ENCODE data around the gene IRF2BP2.
A peak's percentile ranks its signal among the peaks of the same experiment; 100 is the strongest.

The IRF2BP2 gene

GRCh38 chr1:234617986-234618736 is 8.2 kb upstream of the IRF2BP2 start:
- in situ Hi-C loops (cut with MboI; ENCODE audit: low pct_unique_long_range_greater_than_20kb, low sequenced_read_pairs), result loop anchor here (10.0 to 25.0 kb wide), 3 partner anchors 107 to 344 kb away; no protein-coding TSS in a partner anchor
- DNase-seq, result no peak

GRCh38 chr1:234617131-234617985 is 7.4 kb upstream of the IRF2BP2 start:
- in situ Hi-C loops (cut with MboI; ENCODE audit: low pct_unique_long_range_greater_than_20kb, low sequenced_read_pairs), result loop anchor here (10.0 to 25.0 kb wide), 3 partner anchors 107 to 345 kb away; no protein-coding TSS in a partner anchor
- peak; percentile 29 for DNase-seq

DNA sequence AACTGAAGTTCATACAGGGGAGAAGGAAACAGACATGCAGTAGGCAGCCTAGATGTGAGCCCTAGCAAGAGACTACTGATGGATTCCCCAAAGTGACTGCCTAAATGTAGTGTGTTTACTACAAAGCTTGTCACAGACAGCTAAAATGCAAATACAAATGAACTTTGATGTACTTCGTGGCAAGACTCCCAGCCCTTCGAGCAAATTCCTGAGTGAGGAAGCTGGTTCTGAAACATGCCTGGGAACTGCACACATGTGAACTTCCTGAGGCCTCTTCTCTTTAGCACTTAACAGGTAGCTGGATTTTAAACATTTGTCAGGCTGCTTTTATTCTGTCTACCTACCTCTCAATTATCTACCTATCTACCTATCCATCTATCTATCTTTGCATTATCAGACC is 6.7 kb upstream of the IRF2BP2 start:
- in situ Hi-C loops (cut with MboI; ENCODE audit: low pct_unique_long_range_greater_than_20kb, low sequenced_read_pairs), result loop anchor here (10.0 to 25.0 kb wide), 3 partner anchors 108 to 346 kb away; no protein-coding TSS in a partner anchor
- no peak for DNase-seq

DNA sequence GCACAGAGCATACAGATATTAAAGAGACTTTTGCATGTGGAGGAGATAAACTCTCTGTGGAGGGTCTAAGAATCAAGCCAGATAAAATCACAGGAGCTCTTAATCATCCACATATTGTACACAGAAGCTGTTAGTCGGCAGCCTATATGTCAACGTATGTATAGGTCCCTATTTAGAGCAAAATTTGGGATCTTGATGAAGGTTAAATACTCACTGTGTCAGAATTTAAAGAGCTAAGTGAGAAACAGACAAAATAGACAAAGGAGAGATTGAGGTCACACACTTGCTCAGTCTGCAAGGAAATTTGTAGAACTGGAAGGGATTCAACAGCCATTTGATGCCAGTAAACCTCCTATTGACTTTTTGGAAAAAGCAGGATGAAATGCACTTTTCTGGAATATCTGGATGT is 4.1 kb upstream of the IRF2BP2 start:
- in situ Hi-C loops (cut with MboI; ENCODE audit: low pct_unique_long_range_greater_than_20kb, low sequenced_read_pairs), result loop anchor here (10.0 to 25.0 kb wide), 3 partner anchors 111 to 348 kb away; no protein-coding TSS in a partner anchor
- no peak for DNase-seq

DNA sequence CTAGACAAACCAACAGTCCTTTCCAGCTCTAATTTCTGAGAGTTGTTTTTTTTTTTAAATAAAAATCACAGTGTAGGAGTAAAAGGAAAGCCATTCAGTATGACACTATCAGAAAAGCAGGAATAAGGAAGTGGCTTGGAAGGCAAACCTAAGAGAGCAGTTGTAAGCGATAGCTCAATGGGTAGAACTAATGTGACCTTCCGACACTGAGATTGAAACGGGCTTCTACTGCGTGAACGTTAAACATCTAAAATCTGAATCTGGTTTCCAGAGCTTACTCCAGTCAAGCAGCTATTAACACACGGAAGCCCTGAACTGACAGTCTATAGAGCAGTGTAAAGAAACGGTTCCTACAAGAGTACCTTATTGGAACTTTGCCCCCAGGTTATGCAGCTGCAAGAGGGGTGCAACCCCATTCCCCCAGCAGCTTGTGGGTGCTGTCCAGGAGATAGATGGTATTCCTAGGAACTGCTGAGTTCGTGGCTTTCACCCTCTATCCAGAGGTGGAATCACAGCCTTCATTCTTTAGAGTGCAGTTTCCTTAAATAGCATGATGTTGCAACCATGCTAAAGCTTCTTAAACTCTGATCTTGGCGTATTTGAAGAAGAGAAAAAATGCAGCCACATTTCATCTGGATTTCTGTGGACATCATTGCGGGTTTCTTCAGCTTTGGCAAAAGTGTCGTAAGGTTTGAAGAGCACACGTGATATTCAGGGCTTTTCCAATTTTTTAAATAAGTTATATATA is 3.3 kb upstream of the IRF2BP2 start:
- in situ Hi-C loops (cut with MboI; ENCODE audit: low pct_unique_long_range_greater_than_20kb, low sequenced_read_pairs), result loop anchor here (10.0 to 25.0 kb wide), 3 partner anchors 111 to 349 kb away; no protein-coding TSS in a partner anchor

DNA sequence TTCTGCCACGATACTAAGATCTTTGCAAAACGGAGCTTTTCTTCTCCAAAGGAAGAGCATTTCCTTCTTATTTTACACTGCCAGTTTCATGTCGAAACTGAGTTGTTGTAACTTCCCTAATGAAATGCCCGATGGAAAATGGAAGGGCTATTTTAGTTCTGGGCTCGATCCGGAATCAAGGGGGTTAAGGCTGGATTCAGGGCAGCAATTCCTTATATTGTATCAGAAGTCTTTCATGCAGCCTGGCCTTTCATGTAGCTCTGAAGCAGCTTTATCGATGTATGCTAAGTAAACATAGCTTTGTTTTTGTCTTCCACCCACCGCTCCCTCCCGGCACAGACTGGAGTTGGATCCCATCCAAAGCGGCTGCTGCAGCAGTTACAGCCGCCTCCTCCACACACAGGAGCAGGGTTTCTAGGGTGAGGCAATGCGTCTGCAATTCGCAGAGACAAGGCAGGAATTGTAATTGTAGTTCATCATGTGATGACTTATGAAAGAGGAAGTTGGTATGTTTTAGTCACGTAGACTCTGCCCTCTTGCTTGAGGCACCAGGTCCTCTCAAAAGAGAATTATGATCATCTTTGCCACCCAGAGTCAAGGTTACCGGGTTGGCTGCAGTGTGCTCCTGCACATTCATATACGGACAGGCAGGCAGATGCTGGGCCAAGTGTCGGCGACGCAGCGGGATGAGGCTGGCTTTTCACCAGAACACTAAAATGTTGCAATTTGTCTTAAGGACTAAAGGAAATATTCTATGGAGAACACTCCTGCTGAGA is 2.6 kb upstream of the IRF2BP2 start:
- in situ Hi-C loops (cut with MboI; ENCODE audit: low pct_unique_long_range_greater_than_20kb, low sequenced_read_pairs), result loop anchor here (10.0 to 25.0 kb wide), 3 partner anchors 112 to 350 kb away; no protein-coding TSS in a partner anchor
- peak; percentile 98 for DNase-seq

More for the DNA sequence above, 3.3 kb upstream of the IRF2BP2 start:
- DNase-seq, result no peak

- in situ Hi-C loops (cut with MboI; ENCODE audit: low pct_unique_long_range_greater_than_20kb, low sequenced_read_pairs), result loop anchor here (10.0 to 25.0 kb wide), 3 partner anchors 113 to 350 kb away; no protein-coding TSS in a partner anchor
- no peak for DNase-seq
Measured at GRCh38 chr1:234611847-234612351, 1.9 kb upstream of the IRF2BP2 start.

DNA sequence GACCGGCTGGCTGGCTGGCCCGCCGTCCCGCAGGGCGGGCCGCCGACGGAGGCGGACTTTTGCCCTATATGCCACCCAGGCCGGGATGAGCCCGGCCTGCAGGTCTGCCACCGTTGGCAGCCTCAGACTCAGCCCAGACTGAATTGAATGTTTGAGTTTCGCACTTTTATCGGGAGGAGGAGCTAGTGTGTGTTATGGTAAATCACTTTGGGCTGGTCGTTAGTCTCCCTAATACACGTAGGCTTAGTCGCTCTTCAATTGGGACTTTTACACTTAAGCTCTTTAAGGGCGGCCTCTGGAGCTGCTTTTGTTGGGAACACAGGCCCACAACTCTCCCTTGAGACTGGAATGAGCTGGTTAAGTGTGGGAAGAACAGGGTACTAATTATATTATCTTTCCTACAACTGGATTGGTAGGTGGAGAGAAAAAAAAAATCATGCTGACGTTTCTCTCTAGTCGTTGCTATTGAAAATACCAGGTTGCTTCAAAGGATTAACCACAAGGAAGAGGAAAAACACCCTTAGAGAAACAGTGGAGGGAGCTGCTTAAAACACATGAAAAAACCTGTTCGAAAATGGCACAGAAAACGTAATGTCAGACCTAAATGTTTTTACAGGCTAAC is 1.4 kb upstream of the IRF2BP2 start:
- peak; percentile 83 for DNase-seq
- in situ Hi-C loops (cut with MboI; ENCODE audit: low pct_unique_long_range_greater_than_20kb, low sequenced_read_pairs), result loop anchor here (10.0 to 25.0 kb wide), 3 partner anchors 113 to 351 kb away; no protein-coding TSS in a partner anchor

GRCh38 chr1:234610666-234611224 is 767 bp upstream of the IRF2BP2 start:
- in situ Hi-C loops (cut with MboI; ENCODE audit: low pct_unique_long_range_greater_than_20kb, low sequenced_read_pairs), result loop anchor here (10.0 to 25.0 kb wide), 3 partner anchors 114 to 352 kb away; no protein-coding TSS in a partner anchor
- peak; percentile 92 for DNase-seq

DNA sequence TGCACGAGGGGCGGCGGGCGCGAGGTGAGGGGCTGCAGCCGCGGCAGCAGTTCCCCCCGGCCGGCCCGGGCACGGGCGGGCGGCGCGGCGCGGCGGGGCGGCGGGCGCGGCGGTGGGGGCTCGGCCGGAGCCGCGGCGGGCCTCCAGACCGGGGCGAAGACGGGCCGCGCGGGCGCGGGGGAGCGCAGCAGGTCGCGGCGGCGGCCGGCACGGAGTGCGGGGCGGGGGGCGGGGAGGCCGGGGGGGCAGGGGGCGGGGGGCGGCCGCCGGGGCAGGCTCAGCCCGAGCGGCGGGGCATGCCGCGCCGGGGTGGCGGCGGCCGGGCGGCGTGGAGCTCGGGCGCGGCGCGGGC is 311 bp downstream of the IRF2BP2 start:
- no peak for DNase-seq
- in situ Hi-C loops (cut with MboI; ENCODE audit: low pct_unique_long_range_greater_than_20kb, low sequenced_read_pairs), result loop anchor here (10.0 to 25.0 kb wide), 3 partner anchors 115 to 353 kb away; no protein-coding TSS in a partner anchor

- in situ Hi-C loops (cut with MboI; ENCODE audit: low pct_unique_long_range_greater_than_20kb, low sequenced_read_pairs), result loop anchor here (25.0 kb wide), 2 partner anchors 253 to 353 kb away; no protein-coding TSS in a partner anchor
- peak; percentile 42 for DNase-seq
Measured at GRCh38 chr1:234608911-234609690, 877 bp downstream of the IRF2BP2 start.

DNA sequence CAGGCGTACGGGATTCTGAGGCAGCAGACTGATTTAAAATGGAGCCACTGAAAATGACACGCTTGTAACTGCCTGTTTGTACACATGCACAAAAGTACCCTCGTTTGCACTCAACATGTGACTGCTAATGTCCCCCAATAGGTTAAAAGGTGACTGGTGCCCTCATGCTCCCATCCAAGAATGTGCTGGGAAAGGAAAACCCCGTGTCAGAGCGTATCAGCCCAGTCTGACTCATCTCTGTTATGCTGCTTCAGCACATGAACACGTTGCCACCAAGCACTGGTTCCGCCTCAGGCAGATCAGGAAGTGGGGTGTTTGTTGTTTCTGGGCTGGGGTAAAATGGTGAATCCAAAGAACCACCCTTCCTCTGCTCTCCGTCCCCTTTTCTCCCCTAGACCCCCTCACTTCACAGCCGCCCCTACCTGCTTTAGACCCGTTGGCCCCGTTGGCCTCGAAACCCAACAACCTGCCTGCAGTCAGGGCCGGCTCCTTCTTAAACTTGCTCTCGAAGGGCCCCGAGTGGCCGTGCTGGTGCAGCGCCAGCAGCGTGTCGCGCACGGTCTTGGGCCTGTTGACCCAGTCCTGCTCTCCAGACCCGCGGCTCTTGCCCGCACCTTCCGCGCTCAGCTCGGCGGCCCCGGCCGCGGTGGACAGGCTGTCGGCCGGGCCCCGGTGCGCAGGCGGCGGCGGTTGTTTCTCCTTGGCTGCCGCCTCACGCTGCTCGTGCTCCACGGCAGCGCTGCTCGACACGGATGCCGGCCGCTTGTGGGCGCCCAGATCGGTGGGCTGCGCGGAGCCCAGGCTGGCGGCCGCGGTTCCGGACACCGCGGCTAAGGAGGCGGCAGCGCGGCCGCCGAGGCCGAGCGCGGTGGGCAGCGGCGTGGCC is 1.7 kb downstream of the IRF2BP2 start:
- in situ Hi-C loops (cut with MboI; ENCODE audit: low pct_unique_long_range_greater_than_20kb, low sequenced_read_pairs), result loop anchor here (25.0 kb wide), 2 partner anchors 254 to 354 kb away; no protein-coding TSS in a partner anchor
- DNase-seq, result peak; percentile 87

- peak; percentile 65 for DNase-seq
- in situ Hi-C loops (cut with MboI; ENCODE audit: low pct_unique_long_range_greater_than_20kb, low sequenced_read_pairs), result loop anchor here (25.0 kb wide), 2 partner anchors 255 to 355 kb away; no protein-coding TSS in a partner anchor
Measured at GRCh38 chr1:234607109-234608024, 2.6 kb downstream of the IRF2BP2 start.

DNA sequence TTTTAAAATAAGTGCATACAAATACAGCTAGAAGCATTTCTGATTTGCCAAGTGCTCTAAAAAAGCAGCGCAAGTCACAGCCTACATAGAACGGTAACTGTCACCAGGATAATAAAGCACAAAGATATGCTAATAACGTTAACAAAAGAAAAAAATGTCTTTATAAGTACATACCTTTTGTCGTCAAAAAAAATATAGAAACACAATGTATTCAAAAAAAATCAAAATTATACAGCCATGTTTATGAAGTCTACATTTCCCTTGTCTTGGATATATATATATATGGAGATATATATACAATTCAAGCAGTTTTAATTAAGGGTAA is 3.2 kb downstream of the IRF2BP2 start:
- in situ Hi-C loops (cut with MboI; ENCODE audit: low pct_unique_long_range_greater_than_20kb, low sequenced_read_pairs), result loop anchor here (25.0 kb wide), 2 partner anchors 256 to 356 kb away; no protein-coding TSS in a partner anchor
- no peak for DNase-seq
